WTC11 (cell line): ENCODE data around the gene LAGE3. TPM values are rescaled to one million over a fixed set of nuclear protein-coding genes. Genes with fewer than 3 reads are reported as not detected.

Experiments
- ATAC-seq: fragments of 200-7000 bp; cut with Tn5 transposase; 2 replicates; pipeline ENCODE4 v1.10.0; 2021; ENCODE audit warnings: mild to moderate bottlenecking, moderate library complexity
- CTCF ChIA-PET: fragments of 300-600 bp; sonication (Branson Sonifier 250); formaldehyde crosslinking; loops from one replicate; lab custom pipeline; 2021; ENCODE audit warnings: antibody characterized with exemption; lab: Charles Lee
- POLR2A ChIA-PET: fragments of 350-600 bp; sonication (Branson Sonifier 250); formaldehyde crosslinking; loops from one replicate; lab custom pipeline; 2021; ENCODE audit warnings: antibody characterized with exemption; lab: Charles Lee
- DNase-seq: peaks from one replicate; pipeline ENCODE4 v3.0.0; 2021; ENCODE audit warnings: low spot score
- H3K27ac Mint-ChIP-seq: 2 replicates; pipeline ENCODE4 v1.8.0; 2021; ENCODE audit warnings: mixed read lengths
- H3K27me3 Mint-ChIP-seq: 2 replicates; pipeline ENCODE4 v1.8.0; 2021; ENCODE audit warnings: low read depth, mild to moderate bottlenecking, moderate library complexity, mixed read lengths
- H3K36me3 Mint-ChIP-seq: 2 replicates; pipeline ENCODE4 v1.8.0; 2021; ENCODE audit warnings: mixed read lengths
- H3K4me1 Mint-ChIP-seq: 2 replicates; pipeline ENCODE4 v1.8.0; 2022; ENCODE audit warnings: mixed read lengths
- H3K4me3 Mint-ChIP-seq: 2 replicates; pipeline ENCODE4 v1.8.0; 2021; ENCODE audit warnings: mild to moderate bottlenecking, moderate library complexity, mixed read lengths
- H3K9me3 Mint-ChIP-seq: 2 replicates; pipeline ENCODE4 v1.8.0; 2021; ENCODE audit warnings: mixed read lengths
- AFF4 ChIP-seq: sonication (generic); formaldehyde crosslinking; IDR thresholded peaks from 2 replicates; pipeline ENCODE4 v1.8.1; 2023; ENCODE audit warnings: mild to moderate bottlenecking, missing genetic modification reagents, borderline replicate concordance
- ATF2 ChIP-seq: sonication (generic); formaldehyde crosslinking; IDR thresholded peaks from 2 replicates; pipeline ENCODE4 v1.8.1; 2022; ENCODE audit warnings: low read depth, missing genetic modification reagents, borderline replicate concordance
- CREM ChIP-seq: sonication (generic); formaldehyde crosslinking; IDR thresholded peaks from 2 replicates; pipeline ENCODE4 v1.8.1; 2022; ENCODE audit warnings: mild to moderate bottlenecking, missing genetic modification reagents, moderate library complexity
- E2F1 ChIP-seq: sonication (generic); formaldehyde crosslinking; IDR thresholded peaks from 2 replicates; pipeline ENCODE4 v1.8.0; 2022; ENCODE audit warnings: mild to moderate bottlenecking, missing genetic modification reagents
- ELF4 ChIP-seq: sonication (generic); formaldehyde crosslinking; IDR thresholded peaks from 2 replicates; pipeline ENCODE4 v1.8.1; 2022; ENCODE audit warnings: low read depth, mild to moderate bottlenecking, moderate library complexity, missing genetic modification reagents
- ERG ChIP-seq: fragments of 250-450 bp; sonication (Bioruptor Pico); IDR thresholded peaks from 2 replicates; pipeline ENCODE4 v1.8.0; 2021; ENCODE audit warnings: mild to moderate bottlenecking
- FOXP1 ChIP-seq: sonication (generic); formaldehyde crosslinking; IDR thresholded peaks from 2 replicates; pipeline ENCODE4 v1.8.0; 2022; ENCODE audit warnings: missing genetic modification reagents, mild to moderate bottlenecking, moderate library complexity, borderline replicate concordance
- GTF2I ChIP-seq: fragments of 250-450 bp; sonication (Bioruptor Pico); conservative IDR thresholded peaks from 2 replicates; pipeline ENCODE4 v1.4.0; 2021; ENCODE audit warnings: mild to moderate bottlenecking
- HMGA2 ChIP-seq: fragments of 250-450 bp; sonication (Bioruptor Pico); IDR thresholded peaks from 2 replicates; pipeline ENCODE4 v1.4.0; 2021; ENCODE audit warnings: mild to moderate bottlenecking, moderate library complexity
- NFYB ChIP-seq: sonication (generic); formaldehyde crosslinking; conservative IDR thresholded peaks from 2 replicates; pipeline ENCODE4 v1.8.0; 2022; ENCODE audit warnings: low read depth, missing genetic modification reagents
- NR2C2 ChIP-seq: sonication (generic); formaldehyde crosslinking; IDR thresholded peaks from 2 replicates; pipeline ENCODE4 v1.8.0; 2022; ENCODE audit warnings: mild to moderate bottlenecking, missing genetic modification reagents
- NR3C1 ChIP-seq: sonication (generic); formaldehyde crosslinking; conservative IDR thresholded peaks from 2 replicates; pipeline ENCODE4 v1.8.1; 2023; ENCODE audit warnings: low read depth, mild to moderate bottlenecking, missing genetic modification reagents
- PREB ChIP-seq: sonication (generic); formaldehyde crosslinking; IDR thresholded peaks from 2 replicates; pipeline ENCODE4 v1.8.1; 2022; ENCODE audit warnings: mild to moderate bottlenecking, missing genetic modification reagents, moderate library complexity, borderline replicate concordance
- SOX15 ChIP-seq: fragments of 250-450 bp; sonication (Bioruptor Pico); IDR thresholded peaks from 2 replicates; pipeline ENCODE4 v1.9.0; 2021; ENCODE audit warnings: mild to moderate bottlenecking
- STAT6 ChIP-seq: sonication (generic); formaldehyde crosslinking; conservative IDR thresholded peaks from 2 replicates; pipeline ENCODE4 v1.8.1; 2023; ENCODE audit warnings: mild to moderate bottlenecking, low read depth, missing genetic modification reagents, moderate library complexity
- TP53 ChIP-seq: sonication (generic); formaldehyde crosslinking; IDR thresholded peaks from 2 replicates; pipeline ENCODE4 v1.8.1; 2023; ENCODE audit warnings: mild to moderate bottlenecking, missing genetic modification reagents
- ZNF263 ChIP-seq: sonication (generic); formaldehyde crosslinking; IDR thresholded peaks from 2 replicates; pipeline ENCODE4 v1.8.1; 2022; ENCODE audit warnings: low read depth, mild to moderate bottlenecking, moderate library complexity, missing genetic modification reagents
- ZNF317 ChIP-seq: sonication (generic); formaldehyde crosslinking; IDR thresholded peaks from 2 replicates; pipeline ENCODE4 v1.8.1; 2023; ENCODE audit warnings: low read depth, mild to moderate bottlenecking, moderate library complexity, missing genetic modification reagents, borderline replicate concordance
- total RNA-seq: library from RNA; stranded (reverse); gene quantifications from 3 replicates; pipeline ENCODE4 v1.2.3, GENCODE V29; 2021

The LAGE3 gene
- total RNA-seq, 1 experiment from 2014 or later, result 46.1 TPM

- Mint-ChIP-seq H3K4me3 (no peak overlapping the region), H3K36me3 (0 out of 2 replicates have a peak, but pooled peaks cover under 1% of the 10 kb centered on the region)
Measured at GRCh38 chrX:154525606-154526490, 46.8 kb upstream of the LAGE3 start.

GRCh38 chrX:154519389-154519788 lies 40.3 kb upstream of the LAGE3 start:
- ChIA-PET CTCF (interaction anchor here (0.7 to 1.1 kb wide), 2 partner anchors 8 to 12 kb away, joined by 4 read pairs; no protein-coding TSS in a partner anchor), POLR2A (no interaction called here)
- H3K4me1 Mint-ChIP-seq, result peaks cover 14% of the 10 kb centered on the region
- H3K27ac Mint-ChIP-seq, result no peak overlapping the region
- H3K36me3 Mint-ChIP-seq, result no peaks in the 10 kb centered on the region
- DNase-seq (no peak), ATAC-seq (no peak)
- no peaks in the 10 kb centered on the region for H3K9me3 Mint-ChIP-seq
- TF ChIP-seq GTF2I (CRISPR knock-in tag) (no peak), ERG (CRISPR knock-in tag) (no peak), NR2C2 (CRISPR knock-in tag) (no peak), HMGA2 (CRISPR knock-in tag) (no peak), TP53 (CRISPR knock-in tag) (no peak), STAT6 (CRISPR knock-in tag) (no peak), PREB (CRISPR knock-in tag) (no peak), SOX15 (CRISPR knock-in tag) (no peak), E2F1 (CRISPR knock-in tag) (no peak), ATF2 (CRISPR knock-in tag) (no peak), ZNF317 (CRISPR knock-in tag) (no peak), FOXP1 (CRISPR knock-in tag) (no peak), ELF4 (no peak), ZNF263 (no peak), CREM (CRISPR knock-in tag) (no peak), AFF4 (no peak), NFYB (no peak)
- H3K4me3 Mint-ChIP-seq, result no peak overlapping the region
- H3K27me3 Mint-ChIP-seq, result peaks cover 50% of the 10 kb centered on the region

More at GRCh38 chrX:154525606-154526490, 46.8 kb upstream of the LAGE3 start:
- H3K27me3 Mint-ChIP-seq, result peaks cover 54% of the 10 kb centered on the region
- ATAC-seq (no peak), DNase-seq (no peak)
- peaks cover 10% of the 10 kb centered on the region; the same call in 1 of the 2 replicates for H3K4me1 Mint-ChIP-seq
- H3K9me3 Mint-ChIP-seq, result no peaks in the 10 kb centered on the region
- ChIA-PET POLR2A (interaction anchor here (0.5 kb wide), 1 partner anchor 15 kb away, joined by 3 read pairs; no protein-coding TSS in a partner anchor), CTCF (interaction anchor here (1.8 kb wide), 1 partner anchor 35 kb away, joined by 14 read pairs; the partner anchor contains the start of gene SLC10A3)
- TF ChIP-seq NR3C1 (CRISPR knock-in tag) (no peak), FOXP1 (CRISPR knock-in tag) (no peak)
- H3K27ac Mint-ChIP-seq, result no peak overlapping the region
